HG03565 (cell line): Measurements from ENCODE around the gene PDSS1.

ENCODE experiments used
- ATAC-seq: cut with Tn5 transposase; IDR thresholded peaks from one replicate; pipeline ENCODE4 v1.9.1; 2021; ENCODE audit warnings: mild to moderate bottlenecking, moderate library complexity; ENCODE audit not compliant: unreplicated experiment

The PDSS1 gene

GRCh38 chr10:26698909-26699308 is 1.4 kb downstream of the PDSS1 start:
- ATAC-seq: no peak

- no peak for ATAC-seq
These were observed 2.1 kb downstream of the PDSS1 start for GRCh38 chr10:26699631-26700030.

- no peak for ATAC-seq
These were observed 3.6 kb downstream of the PDSS1 start for GRCh38 chr10:26700884-26701630.

GRCh38 chr10:26703096-26703495 is 5.6 kb downstream of the PDSS1 start:
- ATAC-seq: no peak

GRCh38 chr10:26703974-26704373 is 6.5 kb downstream of the PDSS1 start:
- ATAC-seq: no peak

- ATAC-seq: no peak
These were observed 8.7 kb downstream of the PDSS1 start for GRCh38 chr10:26706206-26706605.

- ATAC-seq: no peak
These were observed 9.4 kb downstream of the PDSS1 start for GRCh38 chr10:26706936-26707335.

- ATAC-seq: no peak
These were observed 13.8 kb downstream of the PDSS1 start for GRCh38 chr10:26711324-26711723.

- ATAC-seq: no peak
These were observed 17.1 kb downstream of the PDSS1 start for GRCh38 chr10:26714415-26715136.

- ATAC-seq: no peak
These were observed 17.6 kb downstream of the PDSS1 start for GRCh38 chr10:26715137-26715487.

- ATAC-seq: no peak
These were observed 20.0 kb downstream of the PDSS1 start for GRCh38 chr10:26717476-26717875.

- ATAC-seq: no peak
These were observed 24.1 kb downstream of the PDSS1 start for GRCh38 chr10:26721561-26721960.

- no peak for ATAC-seq
These were observed 25.5 kb downstream of the PDSS1 start for GRCh38 chr10:26723016-26723415.

GRCh38 chr10:26725837-26726727 is 28.6 kb downstream of the PDSS1 start:
- no peak for ATAC-seq

GRCh38 chr10:26727005-26727404 is 29.5 kb downstream of the PDSS1 start:
- ATAC-seq: no peak

GRCh38 chr10:26728957-26729356 is 31.5 kb downstream of the PDSS1 start:
- no peak for ATAC-seq

GRCh38 chr10:26729395-26729794 is 31.9 kb downstream of the PDSS1 start:
- no peak for ATAC-seq

- ATAC-seq: no peak
These were observed 33.1 kb downstream of the PDSS1 start for GRCh38 chr10:26730552-26730951.

GRCh38 chr10:26733750-26734568 is 36.5 kb downstream of the PDSS1 start:
- no peak for ATAC-seq

- no peak for ATAC-seq
These were observed 37.9 kb downstream of the PDSS1 start for GRCh38 chr10:26735435-26735834.

GRCh38 chr10:26737730-26738129 is 40.2 kb downstream of the PDSS1 start:
- ATAC-seq: peak; percentile 79
